RWPE2 (cell line): Measurements from ENCODE around the gene PAX7.

ENCODE experiments used
- ATAC-seq: fragments of 200-7000 bp; cut with Tn5 transposase; 3 replicates; pipeline ENCODE4 v1.9.1; 2021; ENCODE audit warnings: low read depth
- DNase-seq: peaks from one replicate; pipeline ENCODE4 v3.0.0-alpha.2; 2020; ENCODE audit warnings: low spot score
- H3K27ac ChIP-seq: fragments of 450-650 bp; 2 replicates; pipeline ENCODE4 v1.5.1; 2017; ENCODE audit warnings: mild to moderate bottlenecking; ENCODE audit not compliant: poor library complexity, severe bottlenecking
- H3K27me3 ChIP-seq: fragments of 250-450 bp; sonication (Bioruptor Pico); 2 replicates; pipeline ENCODE4 v1.5.1; 2021; ENCODE audit warnings: mild to moderate bottlenecking, moderate library complexity; ENCODE audit not compliant: insufficient read depth, poor library complexity, severe bottlenecking
- H3K36me3 ChIP-seq: fragments of 250-450 bp; sonication (Bioruptor Pico); 2 replicates; pipeline ENCODE4 v1.5.1; 2020; ENCODE audit warnings: low read depth, mild to moderate bottlenecking, moderate library complexity
- H3K4me1 ChIP-seq: fragments of 250-450 bp; sonication (Bioruptor Pico); 2 replicates; pipeline ENCODE4 v1.5.1; 2021; ENCODE audit warnings: mild to moderate bottlenecking, moderate library complexity; ENCODE audit not compliant: insufficient read depth, poor library complexity, severe bottlenecking
- H3K4me3 ChIP-seq: fragments of 250-450 bp; sonication (Bioruptor Pico); 2 replicates; pipeline ENCODE4 v1.5.1; 2021; ENCODE audit warnings: mild to moderate bottlenecking, moderate library complexity; ENCODE audit not compliant: severe bottlenecking
- H3K9me3 ChIP-seq: fragments of 250-450 bp; sonication (Bioruptor Pico); 2 replicates; pipeline ENCODE4 v1.5.1; 2021; ENCODE audit warnings: mild to moderate bottlenecking, moderate library complexity; ENCODE audit not compliant: severe bottlenecking
- TF ChIP-seq, protein P1 (sequence below): fragments of 450-650 bp; IDR thresholded peaks from one replicate; pipeline ENCODE4 v1.5.1; 2017; ENCODE audit warnings: mild to moderate bottlenecking, moderate library complexity; ENCODE audit not compliant: poor library complexity, severe bottlenecking

PAX7 gene

DNA sequence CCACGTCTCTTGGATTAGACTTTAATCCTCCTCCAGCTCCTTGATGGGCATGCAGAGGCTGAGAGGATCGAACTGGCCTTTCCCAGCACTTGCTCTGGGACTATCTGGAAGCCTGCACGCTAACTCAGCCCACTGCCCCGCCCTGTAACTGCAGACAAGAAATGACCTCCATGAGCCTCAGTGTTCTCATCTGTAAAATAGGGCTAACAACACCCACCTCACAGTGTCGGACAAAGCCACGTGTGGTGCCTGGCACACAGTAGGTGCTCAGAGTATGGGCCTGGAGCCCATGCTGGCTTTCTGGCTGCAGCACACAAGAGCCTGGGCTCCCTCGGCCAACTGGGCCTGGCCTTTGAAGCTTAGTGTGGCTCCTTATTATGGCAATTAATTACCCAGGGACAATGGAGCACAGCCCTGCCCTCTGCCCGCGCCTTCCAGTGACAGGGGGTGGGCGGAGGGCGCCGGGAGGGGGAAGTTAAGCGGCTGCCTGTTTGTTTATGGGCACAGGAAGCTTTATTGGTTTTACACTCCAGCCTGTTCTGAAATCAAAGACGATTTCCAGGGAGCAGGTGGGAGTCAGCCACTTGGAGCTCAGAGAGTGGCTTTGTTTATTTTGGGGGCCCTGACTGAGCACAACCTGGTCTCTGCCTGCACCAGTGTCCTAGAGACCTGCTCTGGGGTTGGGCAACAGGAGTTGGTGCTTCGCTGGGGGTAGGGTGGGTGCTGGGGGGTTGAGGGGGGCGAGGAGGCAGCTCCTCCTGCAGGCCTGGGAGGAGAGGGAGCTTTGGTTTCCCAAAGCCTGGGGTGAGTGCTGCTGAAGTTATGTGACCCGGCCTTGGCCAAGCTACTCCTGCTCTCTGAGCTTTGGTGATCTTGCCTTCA, 31.0 kb downstream of the PAX7 start:
- Histone ChIP-seq H3K9me3 (no peaks in the 10 kb centered on the region), H3K4me1 (peaks cover 10% of the 10 kb centered on the region), H3K4me3 (no peak overlapping the region), H3K27ac (no peak overlapping the region), H3K27me3 (no peaks in the 10 kb centered on the region), H3K36me3 (no peaks in the 10 kb centered on the region)
- TF ChIP-seq, protein P1, sequence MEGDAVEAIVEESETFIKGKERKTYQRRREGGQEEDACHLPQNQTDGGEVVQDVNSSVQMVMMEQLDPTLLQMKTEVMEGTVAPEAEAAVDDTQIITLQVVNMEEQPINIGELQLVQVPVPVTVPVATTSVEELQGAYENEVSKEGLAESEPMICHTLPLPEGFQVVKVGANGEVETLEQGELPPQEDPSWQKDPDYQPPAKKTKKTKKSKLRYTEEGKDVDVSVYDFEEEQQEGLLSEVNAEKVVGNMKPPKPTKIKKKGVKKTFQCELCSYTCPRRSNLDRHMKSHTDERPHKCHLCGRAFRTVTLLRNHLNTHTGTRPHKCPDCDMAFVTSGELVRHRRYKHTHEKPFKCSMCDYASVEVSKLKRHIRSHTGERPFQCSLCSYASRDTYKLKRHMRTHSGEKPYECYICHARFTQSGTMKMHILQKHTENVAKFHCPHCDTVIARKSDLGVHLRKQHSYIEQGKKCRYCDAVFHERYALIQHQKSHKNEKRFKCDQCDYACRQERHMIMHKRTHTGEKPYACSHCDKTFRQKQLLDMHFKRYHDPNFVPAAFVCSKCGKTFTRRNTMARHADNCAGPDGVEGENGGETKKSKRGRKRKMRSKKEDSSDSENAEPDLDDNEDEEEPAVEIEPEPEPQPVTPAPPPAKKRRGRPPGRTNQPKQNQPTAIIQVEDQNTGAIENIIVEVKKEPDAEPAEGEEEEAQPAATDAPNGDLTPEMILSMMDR = no peak
- DNase-seq (no peak), ATAC-seq (no peak)

GRCh38 chr1:18662286-18662639, 31.6 kb downstream of the PAX7 start:
- Histone ChIP-seq H3K36me3 (no peaks in the 10 kb centered on the region), H3K27ac (no peak overlapping the region), H3K27me3 (no peaks in the 10 kb centered on the region), H3K4me1 (peaks cover 16% of the 10 kb centered on the region), H3K9me3 (no peaks in the 10 kb centered on the region), H3K4me3 (no peak overlapping the region)
- ATAC-seq (no peak), DNase-seq (no peak)
- TF ChIP-seq, protein P1 = no peak

DNA sequence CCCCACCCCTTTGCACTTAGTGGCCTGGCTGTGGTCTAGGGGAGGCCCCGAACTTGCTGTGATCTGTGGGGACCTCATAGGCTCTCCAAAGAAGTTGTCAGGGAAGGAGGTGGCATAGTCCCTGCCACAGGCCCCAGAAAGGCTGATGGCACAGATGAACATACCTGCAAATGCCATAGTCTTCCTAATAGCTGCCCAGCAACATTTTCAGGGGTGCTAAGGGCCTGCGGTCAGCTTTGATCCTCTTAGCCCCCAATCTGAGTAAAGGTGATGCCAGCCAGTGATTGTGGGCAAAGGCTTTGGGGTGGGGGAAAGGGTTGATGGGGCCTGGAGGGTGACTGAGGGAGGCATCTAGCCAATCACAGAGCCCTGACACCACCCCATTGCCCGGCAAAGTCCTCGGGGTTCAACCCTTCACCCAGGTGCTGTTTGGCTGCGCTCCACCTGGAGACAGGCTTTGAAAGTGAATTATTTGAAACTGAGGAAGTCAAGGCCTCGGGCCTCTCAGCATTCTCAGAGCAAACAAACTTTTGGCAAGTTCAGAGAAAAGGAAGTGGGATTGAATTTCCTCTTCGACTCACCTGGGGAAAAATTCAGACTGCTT, 35.8 kb downstream of the PAX7 start:
- H3K4me3 ChIP-seq = no peak overlapping the region
- ATAC-seq (peak; percentile 43), DNase-seq (no peak)
- H3K27ac ChIP-seq = peak overlapping the region; percentile 97
- H3K4me1 ChIP-seq = peaks cover 46% of the 10 kb centered on the region
- H3K27me3 ChIP-seq = no peaks in the 10 kb centered on the region
- no peaks in the 10 kb centered on the region for H3K36me3 ChIP-seq
- TF ChIP-seq, protein P1 = no peak
- H3K9me3 ChIP-seq = no peaks in the 10 kb centered on the region

DNA sequence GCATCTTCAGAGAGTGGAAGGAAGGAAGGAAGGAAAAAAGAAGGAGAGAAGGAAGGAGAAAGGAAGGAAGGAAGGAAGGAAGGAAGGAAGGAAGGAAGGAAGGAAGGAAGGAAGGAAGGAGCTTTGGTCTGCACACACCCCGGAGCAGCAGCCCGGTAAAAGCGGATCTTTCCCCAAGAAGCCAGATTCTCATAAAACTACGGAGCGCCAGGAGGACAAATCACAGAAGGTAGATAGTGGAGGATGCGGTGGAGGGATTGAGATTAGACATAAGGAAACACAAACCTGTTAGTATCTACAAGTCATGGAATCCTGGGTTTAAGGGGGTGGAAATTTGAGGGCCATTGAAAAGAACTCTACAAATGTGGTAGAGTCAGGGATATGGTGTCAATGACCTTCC, 36.7 kb downstream of the PAX7 start:
- no peaks in the 10 kb centered on the region for H3K27me3 ChIP-seq
- peak overlapping the region; percentile 97 for H3K27ac ChIP-seq

More for the DNA sequence above, 36.7 kb downstream of the PAX7 start:
- TF ChIP-seq, protein P1 = no peak
- Histone ChIP-seq H3K4me1 (peaks cover 46% of the 10 kb centered on the region), H3K36me3 (no peaks in the 10 kb centered on the region), H3K9me3 (no peaks in the 10 kb centered on the region), H3K4me3 (no peak overlapping the region)
- no peak for DNase-seq
- no peak for ATAC-seq
